ENCODE measurements around the gene AFF3.

Gene AFF3

DNA sequence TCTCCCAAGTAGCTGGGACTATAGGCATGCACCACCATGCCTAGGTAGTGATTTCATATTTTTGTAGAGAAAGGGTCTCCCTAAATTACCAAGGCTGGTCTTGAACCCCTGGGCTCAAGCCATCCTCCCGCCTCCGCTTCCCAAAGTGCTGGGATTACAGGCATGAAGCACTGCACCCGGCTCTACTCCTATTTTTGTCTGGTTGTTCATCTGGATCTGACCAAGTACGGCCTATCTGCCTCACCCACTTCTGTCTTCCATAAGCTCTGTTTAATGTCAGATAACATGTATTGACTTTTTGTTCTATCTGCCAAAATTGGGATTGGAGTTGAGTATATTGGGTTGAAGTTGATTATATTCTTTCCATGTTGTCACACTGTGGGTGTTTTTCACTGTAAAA is 198.4 kb downstream of the AFF3 start:
- TF ChIP-seq SNAI2 (CRISPR knock-in tag; IDR thresholded peaks at IDR 0.05) (no peak), GLIS3 (CRISPR knock-in tag; IDR thresholded peaks at IDR 0.05) (no peak), ZNF70 (CRISPR knock-in tag; IDR thresholded peaks at IDR 0.05) (no peak), ZFP30 (CRISPR knock-in tag; IDR thresholded peaks at IDR 0.05) (no peak), ZFP3 (CRISPR knock-in tag; IDR thresholded peaks at IDR 0.05) (no peak), TCF4 (CRISPR knock-in tag; IDR thresholded peaks at IDR 0.05; ENCODE audit: borderline replicate concordance) (no peak)
- TF ChIP-seq, protein P1, sequence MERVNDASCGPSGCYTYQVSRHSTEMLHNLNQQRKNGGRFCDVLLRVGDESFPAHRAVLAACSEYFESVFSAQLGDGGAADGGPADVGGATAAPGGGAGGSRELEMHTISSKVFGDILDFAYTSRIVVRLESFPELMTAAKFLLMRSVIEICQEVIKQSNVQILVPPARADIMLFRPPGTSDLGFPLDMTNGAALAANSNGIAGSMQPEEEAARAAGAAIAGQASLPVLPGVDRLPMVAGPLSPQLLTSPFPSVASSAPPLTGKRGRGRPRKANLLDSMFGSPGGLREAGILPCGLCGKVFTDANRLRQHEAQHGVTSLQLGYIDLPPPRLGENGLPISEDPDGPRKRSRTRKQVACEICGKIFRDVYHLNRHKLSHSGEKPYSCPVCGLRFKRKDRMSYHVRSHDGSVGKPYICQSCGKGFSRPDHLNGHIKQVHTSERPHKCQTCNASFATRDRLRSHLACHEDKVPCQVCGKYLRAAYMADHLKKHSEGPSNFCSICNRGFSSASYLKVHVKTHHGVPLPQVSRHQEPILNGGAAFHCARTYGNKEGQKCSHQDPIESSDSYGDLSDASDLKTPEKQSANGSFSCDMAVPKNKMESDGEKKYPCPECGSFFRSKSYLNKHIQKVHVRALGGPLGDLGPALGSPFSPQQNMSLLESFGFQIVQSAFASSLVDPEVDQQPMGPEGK (CRISPR knock-in tag; IDR thresholded peaks at IDR 0.05; ENCODE audit: borderline replicate concordance), result no peak
- TF ChIP-seq, protein P2, sequence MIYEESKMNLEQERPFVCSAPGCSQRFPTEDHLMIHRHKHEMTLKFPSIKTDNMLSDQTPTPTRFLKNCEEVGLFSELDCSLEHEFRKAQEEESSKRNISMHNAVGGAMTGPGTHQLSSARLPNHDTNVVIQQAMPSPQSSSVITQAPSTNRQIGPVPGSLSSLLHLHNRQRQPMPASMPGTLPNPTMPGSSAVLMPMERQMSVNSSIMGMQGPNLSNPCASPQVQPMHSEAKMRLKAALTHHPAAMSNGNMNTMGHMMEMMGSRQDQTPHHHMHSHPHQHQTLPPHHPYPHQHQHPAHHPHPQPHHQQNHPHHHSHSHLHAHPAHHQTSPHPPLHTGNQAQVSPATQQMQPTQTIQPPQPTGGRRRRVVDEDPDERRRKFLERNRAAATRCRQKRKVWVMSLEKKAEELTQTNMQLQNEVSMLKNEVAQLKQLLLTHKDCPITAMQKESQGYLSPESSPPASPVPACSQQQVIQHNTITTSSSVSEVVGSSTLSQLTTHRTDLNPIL (CRISPR knock-in tag; IDR thresholded peaks at IDR 0.05; ENCODE audit: low read depth), result no peak
- ATAC-seq, result no peak

DNA sequence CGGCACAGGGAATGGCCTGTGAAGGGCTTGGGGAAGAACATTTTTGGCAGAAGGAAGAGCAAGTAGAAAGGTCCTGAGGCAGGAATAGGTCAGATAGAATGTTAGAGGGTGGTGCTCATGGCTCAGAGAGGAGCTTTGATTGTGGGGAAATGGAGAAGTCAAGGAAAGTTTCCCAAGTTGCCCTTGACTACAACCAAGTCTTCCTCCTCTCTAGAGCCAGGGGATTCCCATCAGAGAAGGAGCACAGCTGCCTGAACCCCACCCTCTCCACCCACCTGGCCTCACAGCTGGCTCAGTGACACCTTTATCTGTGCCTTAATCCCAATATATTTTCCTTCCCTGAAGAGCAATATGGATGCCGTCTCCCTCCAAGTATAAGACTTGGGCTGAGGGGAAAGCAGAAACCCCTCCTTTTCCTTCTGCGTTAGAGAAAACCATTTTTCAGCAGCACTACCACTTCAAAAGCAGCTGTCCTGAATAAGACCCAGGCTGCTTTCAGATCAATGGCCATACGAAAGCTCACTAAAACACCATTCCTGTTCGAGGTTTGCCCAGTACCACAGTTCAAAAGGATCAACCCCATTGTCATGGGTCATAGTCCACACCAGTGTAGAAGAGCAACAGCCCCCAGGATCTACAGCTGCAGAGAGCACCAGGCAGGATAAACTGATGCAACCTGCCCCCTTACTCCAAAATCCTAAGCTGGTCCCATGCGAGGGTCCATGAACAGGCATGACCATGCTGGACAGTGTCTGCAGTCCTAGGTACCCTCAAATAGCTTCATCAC is 199.6 kb downstream of the AFF3 start:
- ATAC-seq, result no peak

DNA sequence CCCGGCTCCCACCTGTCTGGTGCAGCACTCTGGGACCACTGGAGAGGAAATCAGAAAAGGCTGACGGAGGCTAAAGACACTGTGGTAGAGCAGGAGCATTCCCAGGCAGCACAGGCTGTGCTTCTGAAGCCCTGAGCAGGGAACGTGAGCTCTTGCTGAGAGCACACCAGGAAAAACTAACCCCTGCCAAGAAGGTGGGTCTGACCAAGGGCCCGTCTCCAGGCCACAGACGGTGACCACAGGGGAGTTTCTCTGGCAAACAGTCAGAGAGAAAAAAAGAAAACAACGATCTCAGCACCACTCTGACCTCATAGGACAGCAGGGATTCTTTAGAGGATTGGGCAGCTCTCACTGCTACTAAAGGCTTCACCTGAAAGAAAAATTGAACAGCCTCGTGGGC is 201.4 kb downstream of the AFF3 start:
- TF ChIP-seq ISL1 (CRISPR knock-in tag; IDR thresholded peaks at IDR 0.05) (no peak), ESRRG (CRISPR knock-in tag; IDR thresholded peaks at IDR 0.05) (no peak), OSR1 (CRISPR knock-in tag; IDR thresholded peaks at IDR 0.05) (no peak), CSDC2 (CRISPR knock-in tag; IDR thresholded peaks at IDR 0.05) (no peak), ZNF565 (CRISPR knock-in tag; conservative IDR thresholded peaks at IDR 0.05; ENCODE audit: low read depth) (no peak), TCF4 (CRISPR knock-in tag; IDR thresholded peaks at IDR 0.05; ENCODE audit: borderline replicate concordance) (no peak), ZNF8 (CRISPR knock-in tag; IDR thresholded peaks at IDR 0.05) (no peak), PPARA (CRISPR knock-in tag; IDR thresholded peaks at IDR 0.05; ENCODE audit: borderline replicate concordance) (no peak)
- TF ChIP-seq, protein P3, sequence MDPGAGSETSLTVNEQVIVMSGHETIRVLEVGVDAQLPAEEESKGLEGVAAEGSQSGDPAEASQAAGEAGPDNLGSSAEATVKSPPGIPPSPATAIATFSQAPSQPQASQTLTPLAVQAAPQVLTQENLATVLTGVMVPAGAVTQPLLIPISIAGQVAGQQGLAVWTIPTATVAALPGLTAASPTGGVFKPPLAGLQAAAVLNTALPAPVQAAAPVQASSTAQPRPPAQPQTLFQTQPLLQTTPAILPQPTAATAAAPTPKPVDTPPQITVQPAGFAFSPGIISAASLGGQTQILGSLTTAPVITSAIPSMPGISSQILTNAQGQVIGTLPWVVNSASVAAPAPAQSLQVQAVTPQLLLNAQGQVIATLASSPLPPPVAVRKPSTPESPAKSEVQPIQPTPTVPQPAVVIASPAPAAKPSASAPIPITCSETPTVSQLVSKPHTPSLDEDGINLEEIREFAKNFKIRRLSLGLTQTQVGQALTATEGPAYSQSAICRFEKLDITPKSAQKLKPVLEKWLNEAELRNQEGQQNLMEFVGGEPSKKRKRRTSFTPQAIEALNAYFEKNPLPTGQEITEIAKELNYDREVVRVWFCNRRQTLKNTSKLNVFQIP (CRISPR knock-in tag; IDR thresholded peaks at IDR 0.05; ENCODE audit: borderline replicate concordance, low read depth), result no peak
- TF ChIP-seq, protein P1 (CRISPR knock-in tag; IDR thresholded peaks at IDR 0.05; ENCODE audit: borderline replicate concordance), result no peak
- TF ChIP-seq, protein P4, sequence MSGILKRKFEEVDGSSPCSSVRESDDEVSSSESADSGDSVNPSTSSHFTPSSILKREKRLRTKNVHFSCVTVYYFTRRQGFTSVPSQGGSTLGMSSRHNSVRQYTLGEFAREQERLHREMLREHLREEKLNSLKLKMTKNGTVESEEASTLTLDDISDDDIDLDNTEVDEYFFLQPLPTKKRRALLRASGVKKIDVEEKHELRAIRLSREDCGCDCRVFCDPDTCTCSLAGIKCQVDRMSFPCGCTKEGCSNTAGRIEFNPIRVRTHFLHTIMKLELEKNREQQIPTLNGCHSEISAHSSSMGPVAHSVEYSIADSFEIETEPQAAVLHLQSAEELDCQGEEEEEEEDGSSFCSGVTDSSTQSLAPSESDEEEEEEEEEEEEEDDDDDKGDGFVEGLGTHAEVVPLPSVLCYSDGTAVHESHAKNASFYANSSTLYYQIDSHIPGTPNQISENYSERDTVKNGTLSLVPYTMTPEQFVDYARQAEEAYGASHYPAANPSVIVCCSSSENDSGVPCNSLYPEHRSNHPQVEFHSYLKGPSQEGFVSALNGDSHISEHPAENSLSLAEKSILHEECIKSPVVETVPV (CRISPR knock-in tag; IDR thresholded peaks at IDR 0.05), result no peak
- ATAC-seq, result no peak

More for the DNA sequence above, 199.6 kb downstream of the AFF3 start:
- TF ChIP-seq GLIS3 (CRISPR knock-in tag; IDR thresholded peaks at IDR 0.05) (no peak), ZNF565 (CRISPR knock-in tag; conservative IDR thresholded peaks at IDR 0.05; ENCODE audit: low read depth) (no peak)

DNA sequence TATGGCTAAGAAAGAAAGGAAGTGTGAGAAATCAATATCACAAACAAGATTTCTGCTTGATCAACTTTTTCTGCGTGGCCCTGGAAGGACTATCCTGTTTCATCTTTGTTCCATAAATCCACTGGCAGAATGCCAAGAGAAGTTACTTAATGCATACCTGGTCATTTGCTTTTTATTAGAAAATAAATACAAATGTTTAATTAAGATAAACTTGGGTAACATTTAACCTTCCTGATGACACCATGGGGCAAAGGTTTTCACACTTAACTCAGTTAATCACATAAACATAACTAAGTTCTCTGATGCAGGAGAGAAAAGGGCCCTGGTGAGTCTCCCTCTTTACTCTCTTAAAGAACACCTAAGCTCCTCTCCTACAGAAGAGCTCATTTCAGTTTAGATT is 203.3 kb downstream of the AFF3 start:
- TF ChIP-seq TCF4 (CRISPR knock-in tag; IDR thresholded peaks at IDR 0.05; ENCODE audit: borderline replicate concordance), result no peak
- TF ChIP-seq OSR1 (CRISPR knock-in tag; IDR thresholded peaks at IDR 0.05), result no peak
- no peak for TF ChIP-seq RARB (CRISPR knock-in tag; IDR thresholded peaks at IDR 0.05)
- no peak for TF ChIP-seq ISL1 (CRISPR knock-in tag; IDR thresholded peaks at IDR 0.05)
- TF ChIP-seq ZNF70 (CRISPR knock-in tag; IDR thresholded peaks at IDR 0.05), result no peak
- no peak for TF ChIP-seq ZNF565 (CRISPR knock-in tag; conservative IDR thresholded peaks at IDR 0.05; ENCODE audit: low read depth)
- TF ChIP-seq ZNF8 (CRISPR knock-in tag; IDR thresholded peaks at IDR 0.05), result no peak
- no peak for TF ChIP-seq ZFP30 (CRISPR knock-in tag; IDR thresholded peaks at IDR 0.05)
- TF ChIP-seq ARNTL (CRISPR knock-in tag; IDR thresholded peaks at IDR 0.05; ENCODE audit: borderline replicate concordance, low read depth), result no peak
- no peak for TF ChIP-seq CSDC2 (CRISPR knock-in tag; IDR thresholded peaks at IDR 0.05)
- TF ChIP-seq, protein P3 (CRISPR knock-in tag; IDR thresholded peaks at IDR 0.05; ENCODE audit: borderline replicate concordance, low read depth), result no peak
- TF ChIP-seq, protein P5, sequence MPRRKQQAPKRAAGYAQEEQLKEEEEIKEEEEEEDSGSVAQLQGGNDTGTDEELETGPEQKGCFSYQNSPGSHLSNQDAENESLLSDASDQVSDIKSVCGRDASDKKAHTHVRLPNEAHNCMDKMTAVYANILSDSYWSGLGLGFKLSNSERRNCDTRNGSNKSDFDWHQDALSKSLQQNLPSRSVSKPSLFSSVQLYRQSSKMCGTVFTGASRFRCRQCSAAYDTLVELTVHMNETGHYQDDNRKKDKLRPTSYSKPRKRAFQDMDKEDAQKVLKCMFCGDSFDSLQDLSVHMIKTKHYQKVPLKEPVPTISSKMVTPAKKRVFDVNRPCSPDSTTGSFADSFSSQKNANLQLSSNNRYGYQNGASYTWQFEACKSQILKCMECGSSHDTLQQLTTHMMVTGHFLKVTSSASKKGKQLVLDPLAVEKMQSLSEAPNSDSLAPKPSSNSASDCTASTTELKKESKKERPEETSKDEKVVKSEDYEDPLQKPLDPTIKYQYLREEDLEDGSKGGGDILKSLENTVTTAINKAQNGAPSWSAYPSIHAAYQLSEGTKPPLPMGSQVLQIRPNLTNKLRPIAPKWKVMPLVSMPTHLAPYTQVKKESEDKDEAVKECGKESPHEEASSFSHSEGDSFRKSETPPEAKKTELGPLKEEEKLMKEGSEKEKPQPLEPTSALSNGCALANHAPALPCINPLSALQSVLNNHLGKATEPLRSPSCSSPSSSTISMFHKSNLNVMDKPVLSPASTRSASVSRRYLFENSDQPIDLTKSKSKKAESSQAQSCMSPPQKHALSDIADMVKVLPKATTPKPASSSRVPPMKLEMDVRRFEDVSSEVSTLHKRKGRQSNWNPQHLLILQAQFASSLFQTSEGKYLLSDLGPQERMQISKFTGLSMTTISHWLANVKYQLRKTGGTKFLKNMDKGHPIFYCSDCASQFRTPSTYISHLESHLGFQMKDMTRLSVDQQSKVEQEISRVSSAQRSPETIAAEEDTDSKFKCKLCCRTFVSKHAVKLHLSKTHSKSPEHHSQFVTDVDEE (CRISPR knock-in tag; IDR thresholded peaks at IDR 0.05), result no peak
- no peak for TF ChIP-seq BACH2 (CRISPR knock-in tag; IDR thresholded peaks at IDR 0.05; ENCODE audit: borderline replicate concordance)
- TF ChIP-seq ZC3H10 (CRISPR knock-in tag; IDR thresholded peaks at IDR 0.05), result no peak
- ATAC-seq, result no peak

All from SK-N-SH treated with all-trans-retinoic acid at 6 μM for 48 hours (cell line).